HepG2 (cell line): ENCODE results near the gene BFSP1. TPM values are rescaled to one million over a fixed set of nuclear protein-coding genes. Genes with fewer than 3 reads are reported as not detected.

Experiments
- CBFB ChIP-seq: sonication (generic); formaldehyde crosslinking; IDR thresholded peaks from 2 replicates; pipeline ENCODE4 v1.4.0; 2020; ENCODE audit warnings: missing genetic modification reagents
- DMAP1 ChIP-seq: IDR thresholded peaks from 2 replicates; pipeline ENCODE4 v1.6.1; 2016
- ERF ChIP-seq: IDR thresholded peaks from 2 replicates; pipeline ENCODE4 v1.6.1; 2018; ENCODE audit warnings: missing biosample characterization, missing genetic modification reagents
- FOXJ3 ChIP-seq: sonication (generic); formaldehyde crosslinking; IDR thresholded peaks from 2 replicates; pipeline ENCODE4 v1.4.0; 2020; ENCODE audit warnings: missing genetic modification reagents, mild to moderate bottlenecking, borderline replicate concordance
- GTF2F1 ChIP-seq: fragments of 150-350 bp; IDR thresholded peaks from 2 replicates; pipeline ENCODE4 v1.6.1; 2014; ENCODE audit warnings: low read length
- IKZF5 ChIP-seq: IDR thresholded peaks from 2 replicates; pipeline ENCODE4 v1.6.1; 2018; ENCODE audit warnings: missing genetic modification reagents, mild to moderate bottlenecking, missing compliant biosample characterization
- KAT7 ChIP-seq: IDR thresholded peaks from 2 replicates; pipeline ENCODE4 v1.6.1; 2018; ENCODE audit warnings: borderline replicate concordance, missing compliant biosample characterization
- MAFG ChIP-seq: sonication (generic); formaldehyde crosslinking; IDR thresholded peaks from 2 replicates; pipeline ENCODE4 v1.5.1; 2020; ENCODE audit warnings: mild to moderate bottlenecking, missing genetic modification reagents
- PTBP1 ChIP-seq: fragments of 200-400 bp; formaldehyde crosslinking; IDR thresholded peaks from 2 replicates; pipeline ENCODE4 v1.6.1; 2018; ENCODE audit warnings: low read length, low read depth; ENCODE audit not compliant: poor library complexity, severe bottlenecking
- RBAK ChIP-seq: sonication (generic); formaldehyde crosslinking; IDR thresholded peaks from 2 replicates; pipeline ENCODE4 v1.5.1; 2020; ENCODE audit warnings: mild to moderate bottlenecking, missing genetic modification reagents
- RFXAP ChIP-seq: sonication (generic); formaldehyde crosslinking; IDR thresholded peaks from 2 replicates; pipeline ENCODE4 v1.4.0; 2020; ENCODE audit warnings: missing genetic modification reagents, borderline replicate concordance
- TEAD3 ChIP-seq: optimal IDR thresholded peaks from 2 replicates; pipeline ENCODE3; 2016; ENCODE audit warnings: borderline replicate concordance
- TP53 ChIP-seq: sonication (generic); formaldehyde crosslinking; conservative IDR thresholded peaks from 2 replicates; pipeline ENCODE4 v1.4.0; 2020; ENCODE audit warnings: missing genetic modification reagents
- ZBTB33 ChIP-seq: sonication (generic); formaldehyde crosslinking; IDR thresholded peaks from 2 replicates; pipeline ENCODE4 v1.4.0; 2020; ENCODE audit warnings: missing genetic modification reagents
- ZNF264 ChIP-seq: sonication (generic); formaldehyde crosslinking; IDR thresholded peaks from 2 replicates; pipeline ENCODE4 v1.4.0; 2020; ENCODE audit warnings: missing genetic modification reagents
- ZNF761 ChIP-seq: sonication (generic); formaldehyde crosslinking; conservative IDR thresholded peaks from 2 replicates; pipeline ENCODE4 v1.4.0; 2020; ENCODE audit warnings: mild to moderate bottlenecking, missing genetic modification reagents
- ZNF766 ChIP-seq: sonication (generic); formaldehyde crosslinking; IDR thresholded peaks from 2 replicates; pipeline ENCODE4 v1.5.0; 2020; ENCODE audit warnings: missing genetic modification reagents, borderline replicate concordance
- polyA plus RNA-seq, 8 experiments: library from polyadenylated mRNA; depleted of rRNA in 3 of 8; stranded (reverse) in 7 of 8; unstranded in 1 of 8; fragments of >200 nt; fragmentation: Illumina TruSeq in 4 of 8; extraction: Trizol in 4 of 8; gene quantifications; 2 replicates each; pipeline versions ENCODE4 v1.2.1 to v1.2.3, GENCODE V29; 2011 to 2016; ENCODE audit warnings: low read depth in 4 of 8, missing spikeins in 1 of 8, mixed read lengths in 1 of 8; ENCODE audit not compliant: insufficient read depth in 1 of 8
- total RNA-seq, 5 experiments: library from RNA; depleted of rRNA; stranded (reverse); fragments of >200 nt; fragmentation: Illumina TruSeq; extraction: Trizol; gene quantifications; 2 replicates each; pipeline ENCODE4 v1.2.3, GENCODE V29; 2016; ENCODE audit warnings: low read depth in 1 of 5
- TF ChIP-seq, protein P1 (sequence below): sonication (generic); formaldehyde crosslinking; IDR thresholded peaks from 2 replicates; pipeline ENCODE4 v1.4.0; 2020; ENCODE audit warnings: missing genetic modification reagents, mild to moderate bottlenecking, borderline replicate concordance
- TF ChIP-seq, protein P2 (sequence below), 2 experiments: sonication (generic) in 1 of 2; formaldehyde crosslinking in 1 of 2; IDR thresholded peaks; 2 replicates each; pipeline versions ENCODE4 v1.4.0 to v1.6.1; 2018 to 2020; ENCODE audit warnings: missing genetic modification reagents in 2 of 2, borderline replicate concordance in 1 of 2, low read depth in 1 of 2, mild to moderate bottlenecking in 1 of 2, missing biosample characterization in 1 of 2

Gene BFSP1
- total and polyA plus RNA-seq, 2 of the 13 experiments (the other 11 are each of a cell fraction or from before 2014, with no cell fraction given), result 0.22 to 0.26 TPM

DNA sequence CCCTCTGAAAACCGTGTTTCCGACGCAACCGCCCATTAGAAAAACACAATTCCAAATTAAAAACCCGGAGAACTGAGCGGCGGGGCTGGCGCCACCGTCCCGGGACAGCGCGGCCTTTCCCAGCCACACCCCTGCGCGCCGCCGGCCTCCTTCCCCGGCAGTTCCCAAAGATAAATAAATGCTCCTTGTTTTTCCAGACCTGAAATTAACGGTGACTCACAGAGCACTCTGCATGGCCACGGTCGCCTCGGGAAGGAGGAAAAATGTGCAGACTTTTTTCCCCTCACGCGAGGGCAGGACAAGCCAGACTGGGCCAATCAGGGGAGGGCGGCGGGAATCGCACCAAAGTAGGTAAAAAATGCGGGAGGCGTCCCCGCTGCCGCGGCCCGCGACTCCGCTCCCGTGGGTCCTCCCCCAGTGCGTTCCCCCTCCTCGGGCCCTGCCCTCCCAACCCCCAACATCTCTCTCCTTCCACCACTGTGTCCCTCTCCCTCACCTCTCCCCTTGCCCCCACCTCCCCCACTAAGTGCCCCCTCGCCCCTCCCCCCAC, 37.9 kb upstream of the BFSP1 start (continued):
- TF ChIP-seq RBAK (CRISPR knock-in tag) (no peak), GTF2F1 (0 out of 2 replicates have a peak, but pooled peaks have one; percentile 40), KAT7 (CRISPR knock-in tag) (peak; percentile 40; the same call in 1 of the 2 replicates), ZNF766 (0 out of 2 replicates have a peak, but pooled peaks have one; percentile 58), TEAD3 (CRISPR knock-in tag) (peak; percentile 58), ZBTB33 (CRISPR knock-in tag) (0 out of 2 replicates have a peak, but pooled peaks have one; percentile 16), ERF (peak; percentile 61), PTBP1 (peak; percentile 63), IKZF5 (CRISPR knock-in tag) (peak; percentile 55; the same call in 1 of the 2 replicates), ZNF761 (no peak; the same call in 1 of the 2 replicates), RFXAP (peak; percentile 75; the same call in 1 of the 2 replicates), CBFB (CRISPR knock-in tag) (0 out of 2 replicates have a peak, but pooled peaks have one; percentile 35), ZNF264 (CRISPR knock-in tag) (peak; percentile 77), TP53 (CRISPR knock-in tag) (0 out of 2 replicates have a peak, but pooled peaks have one; percentile 51), DMAP1 (CRISPR knock-in tag) (peak; percentile 75; the same call in 1 of the 2 replicates), MAFG (no peak), FOXJ3 (peak; percentile 27; the same call in 1 of the 2 replicates)
- TF ChIP-seq, protein P1, sequence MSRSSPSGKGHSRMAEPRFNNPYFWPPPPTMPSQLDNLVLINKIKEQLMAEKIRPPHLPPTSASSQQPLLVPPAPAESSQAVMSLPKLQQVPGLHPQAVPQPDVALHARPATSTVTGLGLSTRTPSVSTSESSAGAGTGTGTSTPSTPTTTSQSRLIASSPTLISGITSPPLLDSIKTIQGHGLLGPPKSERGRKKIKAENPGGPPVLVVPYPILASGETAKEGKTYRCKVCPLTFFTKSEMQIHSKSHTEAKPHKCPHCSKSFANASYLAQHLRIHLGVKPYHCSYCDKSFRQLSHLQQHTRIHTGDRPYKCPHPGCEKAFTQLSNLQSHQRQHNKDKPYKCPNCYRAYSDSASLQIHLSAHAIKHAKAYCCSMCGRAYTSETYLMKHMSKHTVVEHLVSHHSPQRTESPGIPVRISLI (CRISPR knock-in tag), result peak; percentile 74; the same call in 1 of the 2 replicates
- TF ChIP-seq, protein P2, sequence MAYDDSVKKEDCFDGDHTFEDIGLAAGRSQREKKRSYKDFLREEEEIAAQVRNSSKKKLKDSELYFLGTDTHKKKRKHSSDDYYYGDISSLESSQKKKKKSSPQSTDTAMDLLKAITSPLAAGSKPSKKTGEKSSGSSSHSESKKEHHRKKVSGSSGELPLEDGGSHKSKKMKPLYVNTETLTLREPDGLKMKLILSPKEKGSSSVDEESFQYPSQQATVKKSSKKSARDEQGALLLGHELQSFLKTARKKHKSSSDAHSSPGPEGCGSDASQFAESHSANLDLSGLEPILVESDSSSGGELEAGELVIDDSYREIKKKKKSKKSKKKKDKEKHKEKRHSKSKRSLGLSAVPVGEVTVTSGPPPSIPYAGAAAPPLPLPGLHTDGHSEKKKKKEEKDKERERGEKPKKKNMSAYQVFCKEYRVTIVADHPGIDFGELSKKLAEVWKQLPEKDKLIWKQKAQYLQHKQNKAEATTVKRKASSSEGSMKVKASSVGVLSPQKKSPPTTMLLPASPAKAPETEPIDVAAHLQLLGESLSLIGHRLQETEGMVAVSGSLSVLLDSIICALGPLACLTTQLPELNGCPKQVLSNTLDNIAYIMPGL (CRISPR knock-in tag; IDR thresholded peaks at IDR 0.05; ENCODE audit: borderline replicate concordance in 1 of 2, low read depth in 1 of 2), result peak; percentile 23 to 41; a peak in 3 of 4 replicates
